Nephron progenitor cell (in vitro differentiated cells): ENCODE results near the gene MTMR2.

Experiments
- DNase-seq: peaks from one replicate; pipeline ENCODE4 v3.0.0; 2021
- H3K27ac Mint-ChIP-seq: 2 replicates; pipeline ENCODE4 v1.8.0; 2021; ENCODE audit warnings: mild to moderate bottlenecking, moderate library complexity, mixed read lengths
- H3K27me3 Mint-ChIP-seq: 2 replicates; pipeline ENCODE4 v1.8.0; 2021; ENCODE audit warnings: mild to moderate bottlenecking, low read depth, mixed read lengths; ENCODE audit not compliant: poor library complexity
- H3K36me3 Mint-ChIP-seq: 2 replicates; pipeline ENCODE4 v1.8.0; 2021; ENCODE audit warnings: low read depth, mixed read lengths
- H3K4me1 Mint-ChIP-seq: 2 replicates; pipeline ENCODE4 v1.8.0; 2021; ENCODE audit warnings: mixed read lengths
- H3K4me3 Mint-ChIP-seq: 2 replicates; pipeline ENCODE4 v1.8.0; 2021; ENCODE audit warnings: mild to moderate bottlenecking, moderate library complexity, mixed read lengths
- H3K9me3 Mint-ChIP-seq: 2 replicates; pipeline ENCODE4 v1.8.0; 2021; ENCODE audit warnings: mild to moderate bottlenecking, moderate library complexity, mixed read lengths
- TF ChIP-seq, protein P1 (sequence below): fragments of 200-600 bp; sonication (generic); IDR thresholded peaks from 2 replicates; pipeline ENCODE4 v1.5.0; 2021; ENCODE audit warnings: antibody characterized with exemption

The MTMR2 gene

DNA sequence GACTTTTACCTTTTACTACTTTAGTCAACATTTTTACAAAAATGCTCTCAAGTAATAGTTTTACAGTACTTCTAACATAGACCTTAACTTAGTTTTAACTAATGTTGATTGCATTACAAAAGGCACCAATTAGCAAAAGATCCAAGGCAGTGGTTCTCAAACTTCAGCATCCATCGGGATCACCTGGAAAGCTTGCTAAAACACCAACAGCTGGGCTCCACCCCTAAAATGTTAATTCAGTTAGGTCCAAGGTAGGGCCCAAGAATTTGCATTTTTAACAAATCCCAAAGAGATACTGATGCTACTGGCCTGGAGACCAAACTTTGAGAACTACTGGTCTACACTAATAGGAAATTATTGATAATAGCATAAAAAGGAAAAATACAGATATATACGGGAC lies 5.9 kb downstream of the MTMR2 start:
- no peak for DNase-seq
- H3K9me3 Mint-ChIP-seq = no peaks in the 10 kb centered on the region
- no peak overlapping the region for H3K4me3 Mint-ChIP-seq
- peaks cover 4% of the 10 kb centered on the region for H3K36me3 Mint-ChIP-seq
- H3K27ac Mint-ChIP-seq = no peak overlapping the region
- H3K4me1 Mint-ChIP-seq = peaks cover 18% of the 10 kb centered on the region
- TF ChIP-seq, protein P1, sequence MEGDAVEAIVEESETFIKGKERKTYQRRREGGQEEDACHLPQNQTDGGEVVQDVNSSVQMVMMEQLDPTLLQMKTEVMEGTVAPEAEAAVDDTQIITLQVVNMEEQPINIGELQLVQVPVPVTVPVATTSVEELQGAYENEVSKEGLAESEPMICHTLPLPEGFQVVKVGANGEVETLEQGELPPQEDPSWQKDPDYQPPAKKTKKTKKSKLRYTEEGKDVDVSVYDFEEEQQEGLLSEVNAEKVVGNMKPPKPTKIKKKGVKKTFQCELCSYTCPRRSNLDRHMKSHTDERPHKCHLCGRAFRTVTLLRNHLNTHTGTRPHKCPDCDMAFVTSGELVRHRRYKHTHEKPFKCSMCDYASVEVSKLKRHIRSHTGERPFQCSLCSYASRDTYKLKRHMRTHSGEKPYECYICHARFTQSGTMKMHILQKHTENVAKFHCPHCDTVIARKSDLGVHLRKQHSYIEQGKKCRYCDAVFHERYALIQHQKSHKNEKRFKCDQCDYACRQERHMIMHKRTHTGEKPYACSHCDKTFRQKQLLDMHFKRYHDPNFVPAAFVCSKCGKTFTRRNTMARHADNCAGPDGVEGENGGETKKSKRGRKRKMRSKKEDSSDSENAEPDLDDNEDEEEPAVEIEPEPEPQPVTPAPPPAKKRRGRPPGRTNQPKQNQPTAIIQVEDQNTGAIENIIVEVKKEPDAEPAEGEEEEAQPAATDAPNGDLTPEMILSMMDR = no peak
- H3K27me3 Mint-ChIP-seq = no peaks in the 10 kb centered on the region

DNA sequence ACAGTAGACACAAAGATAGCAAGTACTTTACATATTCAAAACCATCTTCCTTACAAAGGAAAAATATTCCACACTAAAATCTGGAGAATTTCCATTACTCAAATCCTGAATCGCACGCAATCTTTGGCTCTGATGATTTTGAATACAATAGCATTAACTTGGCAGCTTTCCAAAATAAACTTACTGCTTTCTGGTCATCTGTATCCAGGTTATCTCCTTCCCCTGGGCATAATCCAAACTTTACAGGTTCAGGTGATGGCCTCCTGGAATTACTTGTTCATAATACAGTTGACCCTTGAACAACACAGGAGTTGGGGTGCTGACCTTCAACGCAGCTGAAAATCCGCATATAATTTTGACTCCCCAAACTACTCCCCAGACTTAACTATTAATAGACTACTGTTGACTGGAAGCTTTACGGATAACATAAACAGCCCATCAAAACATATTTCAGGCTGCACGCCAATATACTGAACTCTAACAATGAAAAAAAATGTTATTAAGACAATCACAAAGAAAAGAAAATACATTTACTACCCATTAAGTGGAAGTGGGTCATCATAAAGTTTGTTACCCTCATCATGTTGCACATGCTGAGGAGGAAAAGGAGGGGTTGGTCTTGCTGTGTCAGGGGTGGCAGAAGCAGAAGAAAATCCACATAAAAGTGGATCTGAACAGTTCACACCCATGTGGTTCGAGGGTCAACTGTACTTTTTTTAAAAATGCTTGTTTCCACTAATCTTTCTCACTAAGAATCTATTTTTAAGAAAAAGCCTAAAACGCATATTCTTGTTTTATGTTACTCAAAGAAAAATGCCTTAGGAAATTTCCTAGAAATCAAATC lies 6.5 kb downstream of the MTMR2 start:
- Mint-ChIP-seq H3K36me3 (peaks cover 4% of the 10 kb centered on the region), H3K4me1 (peaks cover 11% of the 10 kb centered on the region), H3K27me3 (no peaks in the 10 kb centered on the region), H3K4me3 (no peak overlapping the region), H3K27ac (peak overlapping the region; percentile 59), H3K9me3 (no peaks in the 10 kb centered on the region)
- TF ChIP-seq, protein P1 = no peak
- no peak for DNase-seq

- DNase-seq = no peak
- H3K4me3 Mint-ChIP-seq = no peak overlapping the region
- peaks cover 14% of the 10 kb centered on the region for H3K36me3 Mint-ChIP-seq
- no peaks in the 10 kb centered on the region for H3K27me3 Mint-ChIP-seq
- TF ChIP-seq, protein P1 = no peak
- no peaks in the 10 kb centered on the region for H3K9me3 Mint-ChIP-seq
- H3K27ac Mint-ChIP-seq = no peak overlapping the region
- H3K4me1 Mint-ChIP-seq = no peaks in the 10 kb centered on the region
These were observed 7.9 kb downstream of the MTMR2 start for GRCh38 chr11:95916049-95916448.

- peaks cover 14% of the 10 kb centered on the region for H3K36me3 Mint-ChIP-seq
- TF ChIP-seq, protein P1 = no peak
- DNase-seq = no peak
- no peaks in the 10 kb centered on the region for H3K9me3 Mint-ChIP-seq
- H3K4me3 Mint-ChIP-seq = no peak overlapping the region
- H3K27me3 Mint-ChIP-seq = no peaks in the 10 kb centered on the region
- no peaks in the 10 kb centered on the region for H3K4me1 Mint-ChIP-seq
- H3K27ac Mint-ChIP-seq = no peak overlapping the region
These were observed 8.9 kb downstream of the MTMR2 start for GRCh38 chr11:95915051-95915450.

- DNase-seq = no peak
- H3K4me3 Mint-ChIP-seq = no peak overlapping the region
- H3K9me3 Mint-ChIP-seq = peaks cover 4% of the 10 kb centered on the region
- H3K36me3 Mint-ChIP-seq = peaks cover 24% of the 10 kb centered on the region
- no peaks in the 10 kb centered on the region for H3K27me3 Mint-ChIP-seq
- H3K27ac Mint-ChIP-seq = peak overlapping the region; percentile 31
- no peaks in the 10 kb centered on the region for H3K4me1 Mint-ChIP-seq
- TF ChIP-seq, protein P1 = no peak
These were observed 9.9 kb downstream of the MTMR2 start for GRCh38 chr11:95913830-95914615.
